MM.1S (cell line): ENCODE data around the gene CXXC5.
"Not testable (repeated sequence)": the region's sequence is repeated elsewhere in the genome, so short reads cannot be mapped to it uniquely, and the experiment has no call there.

Source experiments
- CTCF ChIP-seq: fragments of 300-600 bp; sonication (generic); IDR thresholded peaks from 2 replicates; pipeline ENCODE4 v1.5.1; 2016; ENCODE audit warnings: antibody characterized with exemption, low read length, mixed read lengths
- EZH2 ChIP-seq: fragments of 300-600 bp; sonication (generic); optimal IDR thresholded peaks from 2 replicates; pipeline ENCODE3; 2017; ENCODE audit warnings: low read depth, mild to moderate bottlenecking, antibody characterized with exemption, low read length, mixed read lengths

- not testable (repeated sequence) for TF ChIP-seq CTCF, EZH2
Observed at GRCh38 chr5:139598601-139598965, 49.6 kb upstream of the CXXC5 start.
